ENCODE data around the gene XXYLT1.

The XXYLT1 gene

GRCh38 chr3:195266428-195266827 lies 4.5 kb downstream of the XXYLT1 start:
- DNase-seq (ENCODE audit: low read depth), result no peak

- no peak for DNase-seq (ENCODE audit: low read depth)
Observed at GRCh38 chr3:195265363-195265976, 5.5 kb downstream of the XXYLT1 start.

- no peak for DNase-seq (ENCODE audit: low read depth)
Observed at GRCh38 chr3:195263925-195264600, 6.9 kb downstream of the XXYLT1 start.

GRCh38 chr3:195263193-195263924 lies 7.6 kb downstream of the XXYLT1 start:
- peak; percentile 26 for DNase-seq (ENCODE audit: low read depth)

- no peak for DNase-seq (ENCODE audit: low read depth)
Observed at GRCh38 chr3:195261925-195262324, 9.0 kb downstream of the XXYLT1 start.

GRCh38 chr3:195260280-195260905 lies 10.6 kb downstream of the XXYLT1 start:
- DNase-seq (ENCODE audit: low read depth), result peak; percentile 7

- peak; percentile 96 for DNase-seq (ENCODE audit: low read depth)
Observed at GRCh38 chr3:195259475-195260279, 11.3 kb downstream of the XXYLT1 start.

- DNase-seq (ENCODE audit: low read depth), result peak; percentile 60
Observed at GRCh38 chr3:195259154-195259474, 11.8 kb downstream of the XXYLT1 start.

- peak; percentile 28 for DNase-seq (ENCODE audit: low read depth)
Observed at GRCh38 chr3:195258449-195259153, 12.4 kb downstream of the XXYLT1 start.

GRCh38 chr3:195257454-195258448 lies 13.2 kb downstream of the XXYLT1 start:
- DNase-seq (ENCODE audit: low read depth), result peak; percentile 43

GRCh38 chr3:195256639-195257453 lies 14.1 kb downstream of the XXYLT1 start:
- no peak for DNase-seq (ENCODE audit: low read depth)

GRCh38 chr3:195255571-195256501 lies 15.1 kb downstream of the XXYLT1 start:
- no peak for DNase-seq (ENCODE audit: low read depth)

GRCh38 chr3:195255176-195255500 lies 15.8 kb downstream of the XXYLT1 start:
- DNase-seq (ENCODE audit: low read depth), result no peak

- DNase-seq (ENCODE audit: low read depth), result no peak
Observed at GRCh38 chr3:195254454-195255175, 16.3 kb downstream of the XXYLT1 start.

- DNase-seq (ENCODE audit: low read depth), result no peak
Observed at GRCh38 chr3:195253923-195254432, 17.0 kb downstream of the XXYLT1 start.

GRCh38 chr3:195251336-195252065 lies 19.5 kb downstream of the XXYLT1 start:
- DNase-seq (ENCODE audit: low read depth), result no peak

All from iris pigment epithelial cell (primary cell).